HCT116 (cell line): ENCODE results near the gene HOXA7. TPM values are rescaled to one million over a fixed set of nuclear protein-coding genes. Genes with fewer than 3 reads are reported as not detected.

Source experiments
- ATAC-seq: fragments of 200-7000 bp; cut with Tn5 transposase; 2 replicates; pipeline ENCODE4 v1.9.1; 2020; ENCODE audit warnings: mild to moderate bottlenecking, moderate library complexity
- BruUV-seq: library from RNA; stranded (reverse); fragments of 400-500 nt; replicated peaks from 2 replicates; lab custom pipeline; 2021; lab: Mats Ljungman, UMichigan
- CTCF ChIA-PET: fragments of 300-600 bp; sonication (Branson Sonifier 250); formaldehyde crosslinking; loops from one replicate; lab custom pipeline; 2021; ENCODE audit warnings: antibody characterized with exemption; lab: Charles Lee
- POLR2A ChIA-PET: fragments of 300-600, 350-600 bp; sonication (Branson Sonifier 250); formaldehyde crosslinking; loops from one replicate; lab custom pipeline; 2021; ENCODE audit warnings: antibody characterized with exemption; lab: Charles Lee
- RAD21 ChIA-PET, 2 experiments: fragments of 300-600 bp; sonication (Branson Sonifier 250); formaldehyde crosslinking; loops; one replicate each; lab custom pipeline; 2023; ENCODE audit warnings: low total read pairs in 2 of 2; ENCODE audit not compliant: uncharacterized antibody in 2 of 2, unreplicated experiment in 2 of 2, low non-redundant PET in 1 of 2; lab: Charles Lee
- DNase-seq: peaks from one replicate; pipeline ENCODE4 v3.0.0-alpha.2; 2010; ENCODE audit warnings: low read depth, low spot score
- H2AFZ ChIP-seq: fragments of 200-600 bp; shearing (Covaris generic), sonication (generic); 2 replicates; pipeline ENCODE4 v1.6.1; 2017; ENCODE audit warnings: low read depth, mixed run types, mixed read lengths, antibody characterized with exemption, low read length; ENCODE audit not compliant: poor library complexity, severe bottlenecking
- H3K27ac ChIP-seq: 2 replicates; pipeline ENCODE4 v1.5.1; 2012; ENCODE audit warnings: low read depth, low read length
- H3K27me3 ChIP-seq: fragments of 200-600 bp; sonication (generic); 2 replicates; pipeline ENCODE4 v1.6.1; 2016; ENCODE audit warnings: mixed run types, low read length, mixed read lengths; ENCODE audit not compliant: insufficient read depth
- H3K36me3 ChIP-seq, 2 experiments: fragments of 200-500 bp in 1 of 2; fragments of 200-600 bp in 1 of 2; sonication (Bioruptor generic) in 1 of 2; sonication (generic) in 1 of 2; 2 replicates each; pipeline versions ENCODE4 v1.5.1 to v1.6.1; 2014 to 2016; ENCODE audit warnings: low read length in 2 of 2, inconsistent platforms in 1 of 2, mixed read lengths in 1 of 2, mixed run types in 1 of 2; ENCODE audit not compliant: insufficient read depth in 2 of 2, control insufficient read depth in 1 of 2
- H3K4me1 ChIP-seq, 2 experiments: fragments of 200-600 bp in 1 of 2; sonication (generic) in 1 of 2; 2 replicates each; pipeline versions ENCODE4 v1.5.1 to v1.6.1; 2012 to 2017; ENCODE audit warnings: low read length in 2 of 2, inconsistent platforms in 1 of 2, mild to moderate bottlenecking in 1 of 2, mixed read lengths in 1 of 2, mixed run types in 1 of 2, moderate library complexity in 1 of 2; ENCODE audit not compliant: insufficient read depth in 2 of 2, control insufficient read depth in 1 of 2
- H3K4me2 ChIP-seq: fragments of 200-600 bp; sonication (generic); 2 replicates; pipeline ENCODE4 v1.6.1; 2017; ENCODE audit warnings: mixed run types, low read length, mixed read lengths
- H3K4me3 ChIP-seq, 2 experiments: fragments of 200-600 bp in 1 of 2; sonication (generic) in 1 of 2; replicated peaks in 1 of 2; 2 replicates each; pipeline ENCODE4 v1.5.1; 2011 to 2016; ENCODE audit warnings: low read length in 2 of 2, control low read depth in 1 of 2, low read depth in 1 of 2, mild to moderate bottlenecking in 1 of 2, mixed read lengths in 1 of 2, mixed run types in 1 of 2
- H3K79me2 ChIP-seq: fragments of 200-600 bp; sonication (generic); 2 replicates; pipeline ENCODE4 v1.6.1; 2017; ENCODE audit warnings: mild to moderate bottlenecking, mixed run types, low read length, moderate library complexity, mixed read lengths; ENCODE audit not compliant: insufficient read depth
- H3K9ac ChIP-seq: fragments of 200-600 bp; sonication (generic); 2 replicates; pipeline ENCODE4 v1.6.1; 2016; ENCODE audit warnings: low read length, mixed read lengths
- H3K9me2 ChIP-seq: fragments of 200-600 bp; sonication (generic), shearing (Covaris generic); 2 replicates; pipeline ENCODE4 v1.6.1; 2017; ENCODE audit warnings: mixed run types, mild to moderate bottlenecking, moderate library complexity; ENCODE audit not compliant: insufficient read depth
- H3K9me3 ChIP-seq, 2 experiments: fragments of 200-500 bp in 1 of 2; fragments of 200-600 bp in 1 of 2; sonication (Bioruptor generic) in 1 of 2; sonication (generic) in 1 of 2; 2 replicates each; pipeline ENCODE4 v1.6.1; 2014 to 2017; ENCODE audit warnings: low read length in 2 of 2, mixed read lengths in 2 of 2, inconsistent platforms in 1 of 2, low read depth in 1 of 2, mild to moderate bottlenecking in 1 of 2, mixed run types in 1 of 2, moderate library complexity in 1 of 2; ENCODE audit not compliant: control insufficient read depth in 1 of 2, insufficient read depth in 1 of 2
- H4K20me1 ChIP-seq: fragments of 200-600 bp; sonication (generic), shearing (Covaris generic); 2 replicates; pipeline ENCODE4 v1.6.1; 2017; ENCODE audit warnings: mixed run types, mild to moderate bottlenecking, moderate library complexity; ENCODE audit not compliant: insufficient read depth
- EGR1 ChIP-seq: IDR thresholded peaks from 2 replicates; pipeline ENCODE4 v1.6.1; 2012; ENCODE audit warnings: low read depth
- ELF1 ChIP-seq: IDR thresholded peaks from 2 replicates; pipeline ENCODE4 v1.6.1; 2012; ENCODE audit warnings: low read depth, borderline replicate concordance
- POLR2A ChIP-seq: IDR thresholded peaks from 2 replicates; pipeline ENCODE4 v1.7.0; 2011; ENCODE audit warnings: borderline replicate concordance; ENCODE audit not compliant: insufficient read depth, insufficient read length; ENCODE audit errors: extremely low read depth
- SIN3A ChIP-seq: IDR thresholded peaks from 2 replicates; pipeline ENCODE4 v1.6.1; 2012; ENCODE audit warnings: low read depth
- TCF7L2 ChIP-seq: IDR thresholded peaks from 2 replicates; pipeline ENCODE4 v1.7.0; 2011; ENCODE audit warnings: borderline replicate concordance, inconsistent platforms; ENCODE audit not compliant: insufficient read depth, insufficient read length; ENCODE audit errors: extremely low read depth
- YY1 ChIP-seq: IDR thresholded peaks from 2 replicates; pipeline ENCODE4 v1.6.1; 2011; ENCODE audit warnings: low read length, low read depth, moderate library complexity, mild to moderate bottlenecking; ENCODE audit not compliant: insufficient replicate concordance; ENCODE audit errors: extremely low read depth
- ZNF274 ChIP-seq: fragments of 200-500 bp; sonication (Bioruptor generic); IDR thresholded peaks from 2 replicates; pipeline ENCODE4 v1.6.1; 2014; ENCODE audit warnings: mild to moderate bottlenecking, low read depth, low read length, inconsistent platforms
- intact Hi-C: fragments of 100-400 bp; cut with micrococcal nuclease; formaldehyde crosslinking; loops from 2 replicates; pipeline ENCODE4 v1.10.0; 2022
- total RNA-seq: library from RNA; stranded (reverse); gene quantifications from one replicate; pipeline ENCODE4 v1.2.1, GENCODE V29; 2021; ENCODE audit not compliant: unreplicated experiment
- TF ChIP-seq, protein P1 (sequence below): IDR thresholded peaks from 2 replicates; pipeline ENCODE4 v1.6.1; 2012
- TF ChIP-seq, protein P2 (sequence below): IDR thresholded peaks from 2 replicates; pipeline ENCODE4 v1.6.1; 2012; ENCODE audit warnings: low read depth
- TF ChIP-seq, protein P3 (sequence below): IDR thresholded peaks from 2 replicates; pipeline ENCODE4 v1.6.1; 2012

Gene HOXA7
- total RNA-seq, 1 experiment from 2014 or later, result 15.0 TPM

DNA sequence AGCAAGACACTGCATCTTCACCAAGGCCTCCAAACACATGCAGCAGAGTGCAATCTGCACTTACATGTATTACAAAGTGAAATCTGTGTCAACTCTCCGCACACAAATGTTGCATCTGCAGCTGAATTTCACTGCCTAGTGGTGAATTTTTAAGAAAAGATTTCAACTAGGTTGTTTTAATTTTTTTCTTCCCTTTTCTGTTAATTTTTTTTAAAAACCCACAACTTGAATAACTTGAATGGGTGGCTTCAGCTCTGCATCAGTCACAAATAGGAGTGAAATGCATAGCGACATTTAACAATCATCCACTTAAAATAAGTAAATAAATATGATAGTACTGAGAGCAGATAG is 37.5 kb upstream of the HOXA7 start:
- no peak for ATAC-seq
- Histone ChIP-seq H3K36me3 (no peaks in the 10 kb centered on the region), H3K4me1 (peaks cover 0 to 9% of the 10 kb centered on the region in 2 experiments; a peak in 1 of 4 replicates), H3K27ac (no peak overlapping the region), H2AFZ (no peak overlapping the region), H3K4me3 (no peak overlapping the region), H3K9me3 (no peaks in the 10 kb centered on the region), H3K9ac (no peak overlapping the region), H4K20me1 (no peaks in the 10 kb centered on the region), H3K27me3 (no peaks in the 10 kb centered on the region), H3K4me2 (no peak overlapping the region), H3K79me2 (no peaks in the 10 kb centered on the region)
- ChIA-PET POLR2A (no interaction called here), RAD21 (no interaction called here), CTCF (interaction anchor here (1.0 kb wide), 1 partner anchor 14 kb away, joined by 3 read pairs; no protein-coding TSS in a partner anchor)
- DNase-seq, result no peak
- no TSS peak for BruUV-seq
- intact Hi-C loops, result loop anchor here (10.0 kb wide), 2 partner anchors 551 to 1431 kb away; partner anchors contain the start of gene TAX1BP1
- TF ChIP-seq, protein P1, sequence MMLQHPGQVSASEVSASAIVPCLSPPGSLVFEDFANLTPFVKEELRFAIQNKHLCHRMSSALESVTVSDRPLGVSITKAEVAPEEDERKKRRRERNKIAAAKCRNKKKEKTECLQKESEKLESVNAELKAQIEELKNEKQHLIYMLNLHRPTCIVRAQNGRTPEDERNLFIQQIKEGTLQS, result no peak
- no peak for TF ChIP-seq ZNF274
- no peak for TF ChIP-seq SIN3A
- TF ChIP-seq, protein P2, sequence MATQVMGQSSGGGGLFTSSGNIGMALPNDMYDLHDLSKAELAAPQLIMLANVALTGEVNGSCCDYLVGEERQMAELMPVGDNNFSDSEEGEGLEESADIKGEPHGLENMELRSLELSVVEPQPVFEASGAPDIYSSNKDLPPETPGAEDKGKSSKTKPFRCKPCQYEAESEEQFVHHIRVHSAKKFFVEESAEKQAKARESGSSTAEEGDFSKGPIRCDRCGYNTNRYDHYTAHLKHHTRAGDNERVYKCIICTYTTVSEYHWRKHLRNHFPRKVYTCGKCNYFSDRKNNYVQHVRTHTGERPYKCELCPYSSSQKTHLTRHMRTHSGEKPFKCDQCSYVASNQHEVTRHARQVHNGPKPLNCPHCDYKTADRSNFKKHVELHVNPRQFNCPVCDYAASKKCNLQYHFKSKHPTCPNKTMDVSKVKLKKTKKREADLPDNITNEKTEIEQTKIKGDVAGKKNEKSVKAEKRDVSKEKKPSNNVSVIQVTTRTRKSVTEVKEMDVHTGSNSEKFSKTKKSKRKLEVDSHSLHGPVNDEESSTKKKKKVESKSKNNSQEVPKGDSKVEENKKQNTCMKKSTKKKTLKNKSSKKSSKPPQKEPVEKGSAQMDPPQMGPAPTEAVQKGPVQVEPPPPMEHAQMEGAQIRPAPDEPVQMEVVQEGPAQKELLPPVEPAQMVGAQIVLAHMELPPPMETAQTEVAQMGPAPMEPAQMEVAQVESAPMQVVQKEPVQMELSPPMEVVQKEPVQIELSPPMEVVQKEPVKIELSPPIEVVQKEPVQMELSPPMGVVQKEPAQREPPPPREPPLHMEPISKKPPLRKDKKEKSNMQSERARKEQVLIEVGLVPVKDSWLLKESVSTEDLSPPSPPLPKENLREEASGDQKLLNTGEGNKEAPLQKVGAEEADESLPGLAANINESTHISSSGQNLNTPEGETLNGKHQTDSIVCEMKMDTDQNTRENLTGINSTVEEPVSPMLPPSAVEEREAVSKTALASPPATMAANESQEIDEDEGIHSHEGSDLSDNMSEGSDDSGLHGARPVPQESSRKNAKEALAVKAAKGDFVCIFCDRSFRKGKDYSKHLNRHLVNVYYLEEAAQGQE, result no peak
- no peak for TF ChIP-seq YY1
- TF ChIP-seq, protein P3, sequence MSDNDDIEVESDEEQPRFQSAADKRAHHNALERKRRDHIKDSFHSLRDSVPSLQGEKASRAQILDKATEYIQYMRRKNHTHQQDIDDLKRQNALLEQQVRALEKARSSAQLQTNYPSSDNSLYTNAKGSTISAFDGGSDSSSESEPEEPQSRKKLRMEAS, result no peak
- TF ChIP-seq TCF7L2, result no peak
- TF ChIP-seq POLR2A, result no peak
- no peak for TF ChIP-seq EGR1
- no peak for TF ChIP-seq ELF1
- TF ChIP-seq, all 23 proteins: peak for 0
- H3K9me2 ChIP-seq, result no peaks in the 10 kb centered on the region
